Endometrium (tissue), 2 donors: ENCODE results near the gene POLR3H.
A peak's percentile ranks its signal among the peaks of the same experiment; 100 is the strongest.
"Not testable (repeated sequence)": the region's sequence is repeated elsewhere in the genome, so short reads cannot be mapped to it uniquely, and the experiment has no call there.

Experiments
- FAIRE-seq: peaks from 2 replicates; lab custom pipeline; 2012; peaks lifted over from hg19 to GRCh38; lab: Jason Lieb, UNC
- donor health status: control.
- donor health status: control.

Gene POLR3H

DNA sequence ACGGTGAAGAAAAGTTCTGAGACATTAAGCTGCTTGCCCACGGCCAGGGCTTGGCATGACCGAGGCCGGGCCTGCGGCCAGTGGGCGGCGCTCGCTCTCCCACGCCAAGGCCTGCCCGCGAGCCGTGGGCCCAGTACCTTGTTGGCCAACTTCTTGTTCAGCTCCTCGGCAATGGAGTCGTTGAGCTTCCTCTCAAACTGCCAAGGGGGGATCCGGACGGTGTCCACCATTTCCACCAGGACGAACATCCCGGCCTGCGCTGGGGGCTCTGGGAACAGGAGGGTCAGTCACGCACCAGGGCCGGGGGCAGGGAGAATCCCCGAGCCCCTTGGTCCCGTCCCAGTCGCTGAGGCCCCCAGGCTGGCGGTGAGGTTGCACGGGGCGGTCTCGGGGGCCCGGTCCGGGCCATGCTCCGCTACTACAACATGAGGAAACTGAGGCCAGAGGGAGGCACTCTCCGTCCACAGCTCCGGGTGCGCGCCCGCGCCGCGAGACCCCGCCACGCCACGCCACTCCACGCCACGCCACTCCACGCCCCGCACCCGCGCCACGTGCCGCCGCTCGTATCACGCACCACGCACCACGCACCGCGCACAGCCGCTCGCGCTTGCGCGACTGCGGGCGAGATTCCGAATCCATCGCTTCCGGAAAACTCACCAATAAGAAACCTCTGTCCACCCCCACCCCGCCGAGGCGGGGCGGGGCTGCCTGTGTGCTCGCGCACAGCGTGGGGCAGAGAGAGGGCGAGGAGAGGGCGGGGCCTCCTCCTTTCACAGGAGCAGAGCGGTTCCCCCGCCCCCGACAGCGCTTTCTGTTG lies at the start of gene POLR3H:
Gene POLR3H (minus strand): TSS at position 617 of the 817 bp plus-strand sequence. CDS start 369 bp downstream, at position 248.
- FAIRE-seq: peak; percentile 91

GRCh38 chr22:41593336-41593960 lies 49.2 kb upstream of the POLR3H start:
- not testable (repeated sequence) for FAIRE-seq

- FAIRE-seq: peak; percentile 93
These were observed 45.3 kb upstream of the POLR3H start, which contains the start of gene PMM1 for GRCh38 chr22:41589391-41590241. PMM1 (minus strand) TSS chr22:41589840; CDS start chr22:41589805, 35 bp downstream.

DNA sequence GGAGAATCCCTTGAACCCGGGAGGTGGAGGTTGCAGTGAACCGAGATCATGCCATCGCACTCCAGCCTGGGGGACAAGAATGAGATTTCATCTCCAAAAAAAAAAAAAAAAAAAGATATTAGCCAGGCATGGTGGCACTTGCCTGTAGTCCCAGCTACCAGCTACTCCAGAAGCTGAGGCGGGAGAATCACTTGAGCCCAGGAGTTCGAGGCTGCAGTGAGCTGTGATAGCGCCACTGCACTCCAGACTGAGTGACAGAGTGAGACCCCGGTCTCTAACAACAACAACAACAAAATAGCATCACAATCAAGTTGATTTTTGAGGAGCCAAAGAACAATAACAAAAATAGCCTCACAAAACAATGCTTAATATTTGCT lies 43.1 kb upstream of the POLR3H start:
- FAIRE-seq: no peak

DNA sequence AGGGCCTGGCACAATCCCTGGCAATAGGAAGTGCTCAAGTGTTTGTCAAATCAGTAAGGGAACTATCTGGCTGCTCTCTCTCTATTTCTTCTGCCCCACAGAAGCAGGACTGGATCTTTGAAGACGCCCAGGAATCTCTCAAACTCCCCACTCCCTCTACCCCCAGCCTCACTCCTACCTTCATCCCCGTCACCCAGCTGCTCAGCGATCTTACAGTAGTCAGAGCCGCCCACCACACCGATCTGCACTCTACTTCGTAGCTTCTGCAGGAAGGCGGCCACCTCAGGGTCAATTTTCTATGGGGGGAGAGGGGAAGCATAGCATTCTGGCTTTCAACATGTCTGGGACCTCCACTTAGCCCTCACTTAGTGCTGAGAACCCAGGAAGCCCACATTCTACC lies 41.6 kb upstream of the POLR3H start:
- FAIRE-seq: no peak

- no peak for FAIRE-seq
These were observed 40.6 kb upstream of the POLR3H start for GRCh38 chr22:41584881-41585280.

GRCh38 chr22:41582694-41583093 lies 38.4 kb upstream of the POLR3H start:
- no peak for FAIRE-seq

GRCh38 chr22:41579997-41580355 lies 35.7 kb upstream of the POLR3H start:
- FAIRE-seq: no peak

- FAIRE-seq: no peak
These were observed 35.2 kb upstream of the POLR3H start for GRCh38 chr22:41579297-41579996.

DNA sequence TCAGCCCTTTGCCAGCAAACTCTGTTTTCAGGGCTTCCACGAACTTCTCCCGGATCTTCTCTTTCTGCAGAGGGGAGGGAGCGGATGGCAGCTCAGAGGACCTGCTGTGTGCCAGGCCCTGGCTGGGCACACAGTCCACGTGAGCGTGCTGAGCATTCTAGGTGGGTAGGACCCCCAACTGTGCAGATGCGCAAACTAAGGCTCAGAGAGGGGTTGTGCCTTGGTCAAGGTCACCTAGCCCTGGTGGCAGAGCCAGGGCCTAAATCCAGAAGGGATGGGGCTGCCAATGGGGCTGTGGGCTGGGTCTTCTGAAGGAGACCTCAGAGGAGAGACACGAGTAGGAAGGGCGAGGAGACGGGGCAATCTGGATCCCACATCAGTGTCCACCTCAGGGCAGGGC lies 34.5 kb upstream of the POLR3H start:
- no peak for FAIRE-seq

DNA sequence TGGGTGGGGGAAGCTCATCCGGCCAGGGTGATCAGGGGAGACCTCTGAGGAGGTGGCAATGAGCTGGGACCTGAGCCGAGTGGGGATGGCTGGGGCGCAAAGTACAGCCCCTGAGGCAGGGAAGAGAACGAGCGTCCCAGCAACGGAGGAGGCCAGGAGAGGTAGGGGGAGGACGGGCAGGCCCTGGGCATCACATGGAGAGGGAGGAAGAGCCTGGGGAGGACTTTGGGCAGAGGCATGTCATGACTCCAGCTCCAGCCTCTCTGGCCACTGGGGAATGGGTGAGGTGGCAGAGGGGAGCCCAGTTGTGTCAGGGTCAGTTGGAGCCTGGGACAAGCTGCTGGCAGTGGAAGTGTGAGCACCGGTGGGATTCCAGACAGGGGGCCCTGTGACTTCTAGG lies 33.8 kb upstream of the POLR3H start:
- FAIRE-seq: no peak

DNA sequence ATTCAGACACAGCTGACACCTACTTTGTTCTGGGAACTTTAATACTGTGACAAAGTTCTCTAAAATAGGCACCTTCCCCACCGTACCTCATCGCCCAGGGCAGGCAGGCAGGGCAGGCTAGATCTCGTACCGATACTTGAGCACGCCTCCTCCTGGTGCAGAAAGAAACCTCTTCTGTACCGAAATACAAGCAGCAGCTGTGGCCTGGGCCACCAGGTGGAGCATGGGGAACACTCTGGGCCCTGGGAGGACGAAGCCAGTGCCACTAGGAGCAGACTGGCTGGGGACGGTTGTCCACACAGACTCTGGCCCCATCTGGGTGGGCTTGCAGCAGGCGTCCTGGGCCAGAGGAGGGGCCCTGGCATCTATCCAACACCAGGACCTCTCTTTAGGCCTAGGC lies 32.6 kb upstream of the POLR3H start:
- no peak for FAIRE-seq

DNA sequence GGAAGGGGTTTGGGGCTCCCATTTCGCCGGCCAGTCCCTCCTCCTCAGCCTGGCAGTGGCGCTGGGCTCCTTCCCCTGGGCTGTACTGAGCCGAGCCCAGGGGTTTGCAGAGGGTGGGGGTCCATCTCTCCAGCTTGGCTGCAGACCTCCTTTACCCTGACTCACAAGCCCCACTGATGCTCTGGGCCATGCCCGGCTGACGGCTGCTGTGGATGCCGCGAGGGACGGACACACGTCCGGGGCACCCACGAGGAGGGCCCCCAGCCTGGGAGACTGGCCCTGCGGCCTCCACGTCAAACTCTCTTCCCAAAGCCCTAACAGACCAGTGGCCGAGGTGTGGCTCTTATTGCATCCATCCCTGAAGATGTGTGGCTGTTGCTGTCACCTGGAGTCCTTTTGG lies 31.3 kb upstream of the POLR3H start:
- FAIRE-seq: no peak

GRCh38 chr22:41574847-41575381 lies 30.6 kb upstream of the POLR3H start:
- FAIRE-seq: no peak

DNA sequence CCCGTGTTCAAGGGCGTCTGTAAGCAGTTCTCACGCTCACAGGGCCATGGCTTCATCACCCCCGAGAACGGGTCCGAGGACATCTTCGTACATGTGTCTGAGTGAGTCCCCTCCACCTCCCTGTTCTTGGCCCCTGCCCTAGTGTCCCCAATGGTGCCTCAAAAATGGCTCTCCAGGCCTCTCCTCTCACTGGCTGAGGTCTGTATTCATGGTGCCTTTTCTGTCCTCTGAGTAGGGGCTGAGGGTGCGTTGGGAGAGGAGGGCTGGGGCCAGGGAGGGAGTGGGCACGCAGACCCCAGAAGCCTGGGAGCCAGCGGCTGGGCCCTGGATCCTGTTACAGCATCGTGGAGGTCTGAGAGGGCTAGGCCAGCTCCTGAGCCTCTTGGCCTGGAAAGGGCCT lies 29.4 kb upstream of the POLR3H start:
- FAIRE-seq: no peak

DNA sequence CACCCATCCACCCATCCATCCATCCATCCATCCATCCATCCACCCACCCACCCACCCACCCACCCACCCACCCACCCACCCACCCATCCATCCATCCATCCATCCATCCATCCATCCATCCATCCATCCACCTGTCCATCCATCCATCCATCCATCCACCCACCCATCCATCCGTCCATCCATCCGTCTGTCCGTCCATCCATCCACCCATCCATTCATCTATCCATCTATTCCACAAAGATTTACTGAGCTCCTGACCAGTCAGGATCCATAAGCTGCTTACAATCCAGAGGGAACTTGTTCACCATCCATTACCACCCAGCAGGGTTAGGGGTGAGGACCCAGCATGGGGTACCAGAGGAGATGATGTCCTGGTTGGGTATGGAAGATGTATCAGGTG lies 28.0 kb upstream of the POLR3H start:
- FAIRE-seq: not testable (repeated sequence)

DNA sequence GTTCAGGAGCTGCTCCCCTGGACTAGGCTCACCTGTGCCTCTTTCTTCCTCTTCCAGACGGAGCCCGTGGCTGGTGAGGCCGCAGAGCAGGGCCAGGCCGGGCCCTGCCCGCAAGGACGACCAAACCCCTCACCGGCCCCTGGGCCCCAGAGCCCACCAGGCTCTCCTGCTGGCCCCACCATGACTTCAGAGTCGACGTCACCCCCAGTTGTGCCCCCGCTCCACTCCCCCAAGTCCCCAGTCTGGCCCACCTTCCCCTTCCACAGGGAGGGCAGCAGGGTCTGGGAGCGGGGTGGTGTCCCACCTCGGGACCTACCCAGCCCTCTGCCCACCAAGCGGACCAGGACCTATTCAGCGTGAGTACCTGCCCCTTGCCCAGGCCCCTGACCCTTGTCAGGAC lies 27.5 kb upstream of the POLR3H start:
- no peak for FAIRE-seq

DNA sequence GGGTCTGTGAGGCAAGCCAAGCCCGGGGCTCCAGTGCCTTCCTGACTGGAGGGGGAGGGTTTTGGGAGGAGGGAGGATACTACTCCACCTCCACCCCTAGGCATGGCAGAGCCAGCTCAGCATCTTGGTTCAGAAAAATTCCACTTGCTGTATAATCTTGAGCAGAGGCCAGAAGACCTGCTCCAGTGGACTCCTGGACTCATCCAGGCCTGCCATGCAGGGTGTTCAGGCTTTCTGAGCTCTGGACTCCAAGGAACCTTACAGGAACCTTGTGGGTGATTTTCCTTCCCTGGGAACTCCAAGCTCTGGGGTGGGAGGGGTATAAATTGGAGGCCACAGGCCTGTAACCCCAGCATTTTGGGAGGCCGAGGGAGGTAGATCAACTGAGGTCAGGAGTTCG lies 26.0 kb upstream of the POLR3H start:
- no peak for FAIRE-seq

GRCh38 chr22:41568811-41569210 lies 24.5 kb upstream of the POLR3H start:
- no peak for FAIRE-seq

GRCh38 chr22:41567512-41567768 lies 23.2 kb upstream of the POLR3H start:
- no peak for FAIRE-seq

GRCh38 chr22:41565403-41566054 lies 21.3 kb upstream of the POLR3H start:
- no peak for FAIRE-seq

DNA sequence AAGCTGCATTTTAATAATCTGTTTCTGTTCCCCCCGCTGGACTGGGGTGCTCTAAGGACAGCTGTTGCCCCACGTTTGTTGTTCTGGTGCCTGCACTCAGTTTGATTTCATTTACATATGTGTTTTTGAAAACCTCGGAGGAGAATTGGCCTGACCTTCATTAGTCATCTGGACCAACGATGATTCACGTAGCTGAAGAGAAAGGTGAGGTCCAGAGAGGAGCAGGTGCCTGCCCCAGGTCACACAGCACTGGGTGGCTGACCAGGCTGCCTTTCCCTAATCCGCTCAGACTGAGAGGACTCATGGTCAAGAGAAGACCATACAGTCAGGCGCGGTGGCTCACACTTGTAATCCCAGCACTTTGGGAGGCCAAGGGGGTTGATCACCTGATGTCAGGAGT lies 20.3 kb upstream of the POLR3H start:
- no peak for FAIRE-seq
